ENCODE data around the gene CYS1. TPM values are rescaled to one million over a fixed set of nuclear protein-coding genes. Genes with fewer than 3 reads are reported as not detected.

The CYS1 gene
- total and polyA plus RNA-seq, 2 of the 13 experiments (the other 11 are each of a cell fraction or from before 2014, with no cell fraction given): 0.04 TPM; not detected in 1

- TF ChIP-seq, protein P1, sequence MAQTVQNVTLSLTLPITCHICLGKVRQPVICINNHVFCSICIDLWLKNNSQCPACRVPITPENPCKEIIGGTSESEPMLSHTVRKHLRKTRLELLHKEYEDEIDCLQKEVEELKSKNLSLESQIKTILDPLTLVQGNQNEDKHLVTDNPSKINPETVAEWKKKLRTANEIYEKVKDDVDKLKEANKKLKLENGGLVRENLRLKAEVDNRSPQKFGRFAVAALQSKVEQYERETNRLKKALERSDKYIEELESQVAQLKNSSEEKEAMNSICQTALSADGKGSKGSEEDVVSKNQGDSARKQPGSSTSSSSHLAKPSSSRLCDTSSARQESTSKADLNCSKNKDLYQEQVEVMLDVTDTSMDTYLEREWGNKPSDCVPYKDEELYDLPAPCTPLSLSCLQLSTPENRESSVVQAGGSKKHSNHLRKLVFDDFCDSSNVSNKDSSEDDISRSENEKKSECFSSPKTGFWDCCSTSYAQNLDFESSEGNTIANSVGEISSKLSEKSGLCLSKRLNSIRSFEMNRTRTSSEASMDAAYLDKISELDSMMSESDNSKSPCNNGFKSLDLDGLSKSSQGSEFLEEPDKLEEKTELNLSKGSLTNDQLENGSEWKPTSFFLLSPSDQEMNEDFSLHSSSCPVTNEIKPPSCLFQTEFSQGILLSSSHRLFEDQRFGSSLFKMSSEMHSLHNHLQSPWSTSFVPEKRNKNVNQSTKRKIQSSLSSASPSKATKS (CRISPR knock-in tag; IDR thresholded peaks at IDR 0.05): peak; percentile 67; the same call in 1 of the 2 replicates
- TF ChIP-seq ZNF460 (CRISPR knock-in tag; IDR thresholded peaks at IDR 0.05; ENCODE audit: borderline replicate concordance): peak; percentile 87
- no peak for TF ChIP-seq REXO4 (CRISPR knock-in tag; IDR thresholded peaks at IDR 0.05; ENCODE audit: borderline replicate concordance)
- TF ChIP-seq ZNF33B (CRISPR knock-in tag; IDR thresholded peaks at IDR 0.05): no peak
- TF ChIP-seq, protein P2, sequence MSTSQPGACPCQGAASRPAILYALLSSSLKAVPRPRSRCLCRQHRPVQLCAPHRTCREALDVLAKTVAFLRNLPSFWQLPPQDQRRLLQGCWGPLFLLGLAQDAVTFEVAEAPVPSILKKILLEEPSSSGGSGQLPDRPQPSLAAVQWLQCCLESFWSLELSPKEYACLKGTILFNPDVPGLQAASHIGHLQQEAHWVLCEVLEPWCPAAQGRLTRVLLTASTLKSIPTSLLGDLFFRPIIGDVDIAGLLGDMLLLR (CRISPR knock-in tag; IDR thresholded peaks at IDR 0.05): peak; percentile 97
- peak; percentile 61; the same call in 1 of the 2 replicates for TF ChIP-seq ZNF772 (CRISPR knock-in tag; IDR thresholded peaks at IDR 0.05)
- TF ChIP-seq, protein P3, sequence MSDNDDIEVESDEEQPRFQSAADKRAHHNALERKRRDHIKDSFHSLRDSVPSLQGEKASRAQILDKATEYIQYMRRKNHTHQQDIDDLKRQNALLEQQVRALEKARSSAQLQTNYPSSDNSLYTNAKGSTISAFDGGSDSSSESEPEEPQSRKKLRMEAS (IDR thresholded peaks at IDR 0.05): peak; percentile 99
- no peak for TF ChIP-seq ZNF296 (CRISPR knock-in tag; conservative IDR thresholded peaks at IDR 0.05)
- peak; percentile 88 for TF ChIP-seq ZSCAN25 (CRISPR knock-in tag; IDR thresholded peaks at IDR 0.05)
- TF ChIP-seq ZNF549 (CRISPR knock-in tag; IDR thresholded peaks at IDR 0.05): peak; percentile 68; the same call in 1 of the 2 replicates
- TF ChIP-seq ZNF230 (CRISPR knock-in tag; IDR thresholded peaks at IDR 0.05): peak; percentile 79
- peak; percentile 93 for TF ChIP-seq ASH2L (IDR thresholded peaks at IDR 0.05; ENCODE audit: insufficient read length, low read depth, low read length)
- no peak for TF ChIP-seq ZNF749 (CRISPR knock-in tag; IDR thresholded peaks at IDR 0.05; ENCODE audit: borderline replicate concordance)
- peak; percentile 98 for TF ChIP-seq ZNF121 (CRISPR knock-in tag; IDR thresholded peaks at IDR 0.05)
- peak; percentile 82; the same call in 1 of the 2 replicates for TF ChIP-seq ZNF678 (CRISPR knock-in tag; IDR thresholded peaks at IDR 0.05)
- 0 out of 2 replicates have a peak, but pooled peaks have one; percentile 86 for TF ChIP-seq ZNF20 (CRISPR knock-in tag; IDR thresholded peaks at IDR 0.05)
- TF ChIP-seq, protein P4, sequence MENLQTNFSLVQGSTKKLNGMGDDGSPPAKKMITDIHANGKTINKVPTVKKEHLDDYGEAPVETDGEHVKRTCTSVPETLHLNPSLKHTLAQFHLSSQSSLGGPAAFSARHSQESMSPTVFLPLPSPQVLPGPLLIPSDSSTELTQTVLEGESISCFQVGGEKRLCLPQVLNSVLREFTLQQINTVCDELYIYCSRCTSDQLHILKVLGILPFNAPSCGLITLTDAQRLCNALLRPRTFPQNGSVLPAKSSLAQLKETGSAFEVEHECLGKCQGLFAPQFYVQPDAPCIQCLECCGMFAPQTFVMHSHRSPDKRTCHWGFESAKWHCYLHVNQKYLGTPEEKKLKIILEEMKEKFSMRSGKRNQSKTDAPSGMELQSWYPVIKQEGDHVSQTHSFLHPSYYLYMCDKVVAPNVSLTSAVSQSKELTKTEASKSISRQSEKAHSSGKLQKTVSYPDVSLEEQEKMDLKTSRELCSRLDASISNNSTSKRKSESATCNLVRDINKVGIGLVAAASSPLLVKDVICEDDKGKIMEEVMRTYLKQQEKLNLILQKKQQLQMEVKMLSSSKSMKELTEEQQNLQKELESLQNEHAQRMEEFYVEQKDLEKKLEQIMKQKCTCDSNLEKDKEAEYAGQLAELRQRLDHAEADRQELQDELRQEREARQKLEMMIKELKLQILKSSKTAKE (CRISPR knock-in tag; IDR thresholded peaks at IDR 0.05; ENCODE audit: borderline replicate concordance): peak; percentile 95
- TF ChIP-seq ISL2 (CRISPR knock-in tag; IDR thresholded peaks at IDR 0.05): peak; percentile 86
- TF ChIP-seq FOXO4 (CRISPR knock-in tag; conservative IDR thresholded peaks at IDR 0.05): 0 out of 2 replicates have a peak, but pooled peaks have one; percentile 64
- TF ChIP-seq ZNF672 (CRISPR knock-in tag; IDR thresholded peaks at IDR 0.05): 0 out of 2 replicates have a peak, but pooled peaks have one; percentile 74
- peak; percentile 85 for TF ChIP-seq MAZ (IDR thresholded peaks at IDR 0.05; ENCODE audit: borderline replicate concordance, low read depth, low read length)
- peak; percentile 82 for TF ChIP-seq MAZ (CRISPR knock-in tag; IDR thresholded peaks at IDR 0.05; ENCODE audit: low read depth)
- TF ChIP-seq ZNF335 (CRISPR knock-in tag; IDR thresholded peaks at IDR 0.05): no peak
- TF ChIP-seq TCF7 (IDR thresholded peaks at IDR 0.05; ENCODE audit: low read depth): no peak
Observed at GRCh38 chr2:10120158-10120876, 40.1 kb upstream of the CYS1 start (continued).

Measured in HepG2 (cell line).